Caco-2 (cell line): ENCODE data around the gene ELOVL1. TPM values are rescaled to one million over a fixed set of nuclear protein-coding genes. Genes with fewer than 3 reads are reported as not detected.
"Not testable (repeated sequence)": the region's sequence is repeated elsewhere in the genome, so short reads cannot be mapped to it uniquely, and the experiment has no call there.

Source experiments
- BruUV-seq: library from RNA; stranded (reverse); fragments of 400-500 nt; replicated peaks from 2 replicates; lab custom pipeline; 2021; lab: Mats Ljungman, UMichigan
- CTCF ChIA-PET: fragments of 300-600 bp; sonication (Branson Sonifier 250); formaldehyde crosslinking; loops from one replicate; lab custom pipeline; 2022; ENCODE audit warnings: antibody characterized with exemption; lab: Charles Lee
- POLR2A ChIA-PET: fragments of 300-600 bp; sonication (Branson Sonifier 250); formaldehyde crosslinking; loops from one replicate; lab custom pipeline; 2022; ENCODE audit warnings: antibody characterized with exemption; lab: Charles Lee
- DNase-seq, 2 experiments: peaks; one replicate each; pipeline versions ENCODE4 v3.0.0 to v3.0.0-alpha.2; 2020 to 2022
- H3K27me3 ChIP-seq: replicated peaks from 2 replicates; pipeline ENCODE4 v1.6.0; 2011; ENCODE audit warnings: low read length; ENCODE audit not compliant: control insufficient read depth, insufficient read depth
- H3K36me3 ChIP-seq: 2 replicates; pipeline ENCODE4 v1.5.1; 2011; ENCODE audit warnings: low read length; ENCODE audit not compliant: control insufficient read depth, insufficient read depth
- H3K4me1 ChIP-seq: fragments of 250-450 bp; sonication (Bioruptor Pico); 2 replicates; pipeline ENCODE4 v1.5.1; 2020; ENCODE audit warnings: mild to moderate bottlenecking
- H3K4me3 ChIP-seq: 2 replicates; pipeline ENCODE4 v1.5.1; 2011; ENCODE audit warnings: low read depth, mild to moderate bottlenecking, control low read depth, low read length
- H3K9me3 ChIP-seq: fragments of 250-450 bp; sonication (Bioruptor Pico); 2 replicates; pipeline ENCODE4 v1.5.1; 2020; ENCODE audit warnings: mild to moderate bottlenecking, moderate library complexity
- H3K27ac Mint-ChIP-seq: one replicate; pipeline ENCODE4 v1.8.0; 2022; ENCODE audit warnings: mixed read lengths; ENCODE audit not compliant: unreplicated experiment
- H3K27me3 Mint-ChIP-seq: one replicate; pipeline ENCODE4 v1.8.0; 2022; ENCODE audit warnings: mixed read lengths; ENCODE audit not compliant: insufficient read depth, unreplicated experiment
- H3K36me3 Mint-ChIP-seq: one replicate; pipeline ENCODE4 v1.8.0; 2022; ENCODE audit warnings: mild to moderate bottlenecking, mixed read lengths; ENCODE audit not compliant: insufficient read depth, unreplicated experiment
- H3K4me1 Mint-ChIP-seq: one replicate; pipeline ENCODE4 v1.8.0; 2022; ENCODE audit warnings: low read depth, mixed read lengths; ENCODE audit not compliant: unreplicated experiment
- H3K4me3 Mint-ChIP-seq: one replicate; pipeline ENCODE4 v1.8.0; 2022; ENCODE audit warnings: mild to moderate bottlenecking, moderate library complexity, mixed read lengths; ENCODE audit not compliant: unreplicated experiment
- H3K9me3 Mint-ChIP-seq: one replicate; pipeline ENCODE4 v1.8.0; 2022; ENCODE audit warnings: mixed read lengths; ENCODE audit not compliant: unreplicated experiment
- CTCF ChIP-seq, 2 experiments: fragments of 200-600 bp in 1 of 2; IDR thresholded peaks; 1 replicate in 1 of 2; 2 replicates in 1 of 2; pipeline versions ENCODE4 v1.5.1 to v1.8.0; 2011 to 2022; ENCODE audit warnings: antibody characterized with exemption in 1 of 2, control low read depth in 1 of 2, inconsistent platforms in 1 of 2, low read depth in 1 of 2, low read length in 1 of 2, mild to moderate bottlenecking in 1 of 2, moderate library complexity in 1 of 2; ENCODE audit not compliant: insufficient read depth in 1 of 2, severe bottlenecking in 1 of 2, unreplicated experiment in 1 of 2
- intact Hi-C: fragments of 100-400 bp; cut with micrococcal nuclease; formaldehyde crosslinking; loops from one replicate; pipeline ENCODE4 v1.10.0; 2022; ENCODE audit not compliant: unreplicated experiment
- total RNA-seq: library from RNA; stranded (reverse); gene quantifications from 2 replicates; pipeline ENCODE4 v1.2.3, GENCODE V29; 2022

The ELOVL1 gene
- total RNA-seq, 1 experiment from 2014 or later = 66.8 TPM

GRCh38 chr1:43372172-43372571, 4.4 kb upstream of the ELOVL1 start:
- Mint-ChIP-seq H3K4me3 (no peak overlapping the region), H3K27me3 (no peaks in the 10 kb centered on the region), H3K4me1 (no peaks in the 10 kb centered on the region), H3K9me3 (no peaks in the 10 kb centered on the region), H3K36me3 (no peaks in the 10 kb centered on the region), H3K27ac (no peak overlapping the region)
- no peaks in the 10 kb centered on the region for H3K27me3 ChIP-seq
- DNase-seq = no peak
- POLR2A ChIA-PET = no interaction called here
- no peaks in the 10 kb centered on the region for H3K9me3 ChIP-seq
- peaks cover 9% of the 10 kb centered on the region for H3K4me1 ChIP-seq
- no peak overlapping the region for H3K4me3 ChIP-seq
- intact Hi-C loops = no loop called here
- TF ChIP-seq CTCF (IDR thresholded peaks at IDR 0.05; ENCODE audit: insufficient read depth in 1 of 2, low read depth in 1 of 2, low read length in 1 of 2, severe bottlenecking in 1 of 2, unreplicated experiment in 1 of 2) = no peak
- BruUV-seq = no TSS peak
- H3K36me3 ChIP-seq = no peaks in the 10 kb centered on the region
- CTCF ChIA-PET = no interaction called here

- no peak for TF ChIP-seq CTCF (IDR thresholded peaks at IDR 0.05; ENCODE audit: insufficient read depth in 1 of 2, low read depth in 1 of 2, low read length in 1 of 2, severe bottlenecking in 1 of 2, unreplicated experiment in 1 of 2)
- no peak for DNase-seq
- POLR2A ChIA-PET = no interaction called here
- CTCF ChIA-PET = no interaction called here
- Mint-ChIP-seq H3K27me3 (no peaks in the 10 kb centered on the region), H3K4me1 (peaks cover 9% of the 10 kb centered on the region), H3K4me3 (peak overlapping the region; percentile 33), H3K9me3 (no peaks in the 10 kb centered on the region), H3K27ac (no peak overlapping the region), H3K36me3 (peaks cover 9% of the 10 kb centered on the region)
- Histone ChIP-seq H3K4me3 (no peak overlapping the region), H3K9me3 (no peaks in the 10 kb centered on the region), H3K27me3 (no peaks in the 10 kb centered on the region), H3K4me1 (peaks cover 15% of the 10 kb centered on the region), H3K36me3 (no peaks in the 10 kb centered on the region)
- intact Hi-C loops = no loop called here
- no TSS peak for BruUV-seq
Observed at GRCh38 chr1:43370564-43370963, 2.8 kb upstream of the ELOVL1 start.

GRCh38 chr1:43369779-43370178, 2.0 kb upstream of the ELOVL1 start:
- DNase-seq, H3K27ac Mint-ChIP-seq, H3K9me3 ChIP-seq, H3K4me3 ChIP-seq, H3K27me3 Mint-ChIP-seq, BruUV-seq, intact Hi-C loops, H3K4me3 Mint-ChIP-seq, H3K9me3 Mint-ChIP-seq, H3K36me3 ChIP-seq, H3K27me3 ChIP-seq: not testable (repeated sequence)
- POLR2A ChIA-PET = interaction anchor here (0.6 to 0.7 kb wide), 2 partner anchors 9 to 404 kb away, joined by 3 to 10 read pairs; no protein-coding TSS in a partner anchor
- Mint-ChIP-seq H3K36me3 (peaks cover 14% of the 10 kb centered on the region), H3K4me1 (peaks cover 16% of the 10 kb centered on the region)
- CTCF ChIA-PET = interaction anchor here (0.6 to 1.2 kb wide), 2 partner anchors 44 to 130 kb away, joined by 4 to 10 read pairs; no protein-coding TSS in a partner anchor
- peaks cover 23% of the 10 kb centered on the region for H3K4me1 ChIP-seq
